ENCODE measurements around the gene DEGS2. TPM values are rescaled to one million over a fixed set of nuclear protein-coding genes. Genes with fewer than 3 reads are reported as not detected.
"Not testable (repeated sequence)": the region's sequence is repeated elsewhere in the genome, so short reads cannot be mapped to it uniquely, and the experiment has no call there.

DEGS2 gene
- total and polyA plus RNA-seq, 3 donors from 2014 or later = 3.3 to 5.9 (median 3.9) TPM

GRCh38 chr14:100159865-100160533 is 554 bp upstream of the DEGS2 start:
- DNase-seq = no peak
- H3K27me3 ChIP-seq = no peaks in the 10 kb centered on the region
- intact Hi-C loops (cut with DNase I; ENCODE audit: low total_unique reads) = no loop called here
- H3K4me3 ChIP-seq = peak overlapping the region; percentile 32 to 61
- WGBS, 2 donors = 12 to 16% methylated on average over 11 to 26 of the region's 39 CpGs
- no peak overlapping the region for H3K27ac ChIP-seq
- H3K9me3 ChIP-seq = no peaks in the 10 kb centered on the region
- no peaks in the 10 kb centered on the region for H3K36me3 ChIP-seq (ENCODE audit: low read depth, missing control alignments)
- no peak for TF ChIP-seq POLR2A (IDR thresholded peaks at IDR 0.05)
- TF ChIP-seq, protein P1, sequence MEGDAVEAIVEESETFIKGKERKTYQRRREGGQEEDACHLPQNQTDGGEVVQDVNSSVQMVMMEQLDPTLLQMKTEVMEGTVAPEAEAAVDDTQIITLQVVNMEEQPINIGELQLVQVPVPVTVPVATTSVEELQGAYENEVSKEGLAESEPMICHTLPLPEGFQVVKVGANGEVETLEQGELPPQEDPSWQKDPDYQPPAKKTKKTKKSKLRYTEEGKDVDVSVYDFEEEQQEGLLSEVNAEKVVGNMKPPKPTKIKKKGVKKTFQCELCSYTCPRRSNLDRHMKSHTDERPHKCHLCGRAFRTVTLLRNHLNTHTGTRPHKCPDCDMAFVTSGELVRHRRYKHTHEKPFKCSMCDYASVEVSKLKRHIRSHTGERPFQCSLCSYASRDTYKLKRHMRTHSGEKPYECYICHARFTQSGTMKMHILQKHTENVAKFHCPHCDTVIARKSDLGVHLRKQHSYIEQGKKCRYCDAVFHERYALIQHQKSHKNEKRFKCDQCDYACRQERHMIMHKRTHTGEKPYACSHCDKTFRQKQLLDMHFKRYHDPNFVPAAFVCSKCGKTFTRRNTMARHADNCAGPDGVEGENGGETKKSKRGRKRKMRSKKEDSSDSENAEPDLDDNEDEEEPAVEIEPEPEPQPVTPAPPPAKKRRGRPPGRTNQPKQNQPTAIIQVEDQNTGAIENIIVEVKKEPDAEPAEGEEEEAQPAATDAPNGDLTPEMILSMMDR (IDR thresholded peaks at IDR 0.05) = no peak
- H3K4me1 ChIP-seq = peaks cover 6% of the 10 kb centered on the region

GRCh38 chr14:100158566-100159093 is 815 bp downstream of the DEGS2 start:
- H3K4me1 ChIP-seq = peaks cover 6% of the 10 kb centered on the region
- TF ChIP-seq POLR2A (IDR thresholded peaks at IDR 0.05) = no peak
- TF ChIP-seq, protein P1 (IDR thresholded peaks at IDR 0.05) = no peak
- H3K27me3 ChIP-seq = no peaks in the 10 kb centered on the region
- H3K27ac ChIP-seq = no peak overlapping the region
- DNase-seq = no peak
- H3K4me3 ChIP-seq = peak overlapping the region; percentile 32 to 61
- no peaks in the 10 kb centered on the region for H3K36me3 ChIP-seq (ENCODE audit: low read depth, missing control alignments)
- WGBS, 2 donors = 9 to 14% methylated on average over 15 to 32 of the region's 32 CpGs
- intact Hi-C loops (cut with DNase I; ENCODE audit: low total_unique reads) = no loop called here
- H3K9me3 ChIP-seq = no peaks in the 10 kb centered on the region

- intact Hi-C loops (cut with DNase I; ENCODE audit: low total_unique reads); H3K27ac ChIP-seq; H3K36me3 ChIP-seq (ENCODE audit: low read depth, missing control alignments); H3K27me3 ChIP-seq; H3K4me1 ChIP-seq; DNase-seq; H3K4me3 ChIP-seq; H3K9me3 ChIP-seq: not testable (repeated sequence)
- 75 to 89% methylated on average over 15 to 16 of the region's 16 CpGs for WGBS, 2 donors
Observed at GRCh38 chr14:100157548-100158232, 1.8 kb downstream of the DEGS2 start.

DNA sequence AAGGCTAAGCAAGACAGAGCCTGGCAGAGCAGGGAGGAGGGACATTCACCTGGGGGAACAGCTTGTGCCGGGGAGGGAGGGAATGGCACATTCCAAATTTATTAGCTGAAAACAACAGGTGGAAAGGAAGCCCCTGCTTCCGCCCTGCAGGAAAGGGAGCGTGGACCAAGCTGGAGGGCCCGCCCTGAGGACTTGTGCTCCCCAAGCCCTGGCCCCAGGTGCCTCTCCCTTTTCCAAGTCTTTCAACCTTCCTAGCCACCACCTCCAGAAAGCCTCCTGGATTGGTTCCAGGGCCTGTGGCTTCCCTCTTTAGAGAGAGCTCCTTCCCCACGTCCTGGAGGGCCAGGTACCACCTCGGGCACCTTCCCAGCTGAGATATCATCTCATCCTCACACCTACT is 2.7 kb downstream of the DEGS2 start:
- Histone ChIP-seq H3K4me1 (peaks cover 6% of the 10 kb centered on the region), H3K27me3 (no peaks in the 10 kb centered on the region), H3K4me3 (no peak overlapping the region), H3K9me3 (no peaks in the 10 kb centered on the region), H3K36me3 (ENCODE audit: low read depth, missing control alignments) (no peaks in the 10 kb centered on the region), H3K27ac (no peak overlapping the region)
- no peak for TF ChIP-seq POLR2A (IDR thresholded peaks at IDR 0.05)
- TF ChIP-seq, protein P1 (IDR thresholded peaks at IDR 0.05) = no peak
- WGBS, 2 donors = 89% methylated on average over 6 of the region's 6 CpGs
- no peak for DNase-seq
- intact Hi-C loops (cut with DNase I; ENCODE audit: low total_unique reads) = no loop called here

GRCh38 chr14:100155756-100156616 is 3.5 kb downstream of the DEGS2 start:
- no peaks in the 10 kb centered on the region for H3K36me3 ChIP-seq (ENCODE audit: low read depth, missing control alignments)
- DNase-seq = no peak
- no peak overlapping the region for H3K4me3 ChIP-seq
- no peaks in the 10 kb centered on the region for H3K27me3 ChIP-seq
- H3K9me3 ChIP-seq = no peaks in the 10 kb centered on the region
- WGBS, 2 donors = 69 to 71% methylated on average over 11 to 12 of the region's 12 CpGs
- no peak for TF ChIP-seq POLR2A (IDR thresholded peaks at IDR 0.05)
- TF ChIP-seq, protein P1 (IDR thresholded peaks at IDR 0.05) = no peak
- intact Hi-C loops (cut with DNase I; ENCODE audit: low total_unique reads) = no loop called here
- H3K27ac ChIP-seq = no peak overlapping the region
- H3K4me1 ChIP-seq = peaks cover 6% of the 10 kb centered on the region

Measured in testis (tissue), 3 donors.